ENCODE data around the gene OMG.

Gene OMG

GRCh38 chr17:31272803-31273202 is 24.2 kb downstream of the OMG start:
- Histone ChIP-seq H3K79me2 (ENCODE audit: insufficient read depth, low read length) (no peaks in the 10 kb centered on the region), H3K9me2 (ENCODE audit: low read depth, low read length) (no peaks in the 10 kb centered on the region), H3K9ac (ENCODE audit: low read length) (no peak overlapping the region), H3F3A (ENCODE audit: insufficient read depth, low read length) (no peaks in the 10 kb centered on the region), H3K4me3 (ENCODE audit: low read depth, low read length, poor library complexity, severe bottlenecking) (no peak overlapping the region), H2AFZ (ENCODE audit: low read length) (no peak overlapping the region), H4K20me1 (ENCODE audit: insufficient read depth, low read length) (no peaks in the 10 kb centered on the region), H3K36me3 (ENCODE audit: insufficient read depth, low read length) (0 out of 2 replicates have a peak, but pooled peaks cover 3% of the 10 kb centered on the region), H3K27me3 (ENCODE audit: insufficient read depth, low read length) (no peaks in the 10 kb centered on the region), H3K9me3 (ENCODE audit: low read length) (no peaks in the 10 kb centered on the region), H3K4me2 (ENCODE audit: low read length) (no peak overlapping the region), H3K27ac (ENCODE audit: low read depth, low read length, poor library complexity, severe bottlenecking) (no peak overlapping the region), H3K4me1 (ENCODE audit: insufficient read depth, low read length, severe bottlenecking) (no peaks in the 10 kb centered on the region)
- TF ChIP-seq EZH2 (IDR thresholded peaks at IDR 0.05; ENCODE audit: borderline replicate concordance, low read length) (no peak), CTCF (IDR thresholded peaks at IDR 0.05; ENCODE audit: low read length) (no peak)

- Histone ChIP-seq H3K27ac (ENCODE audit: low read depth, low read length, poor library complexity, severe bottlenecking) (no peak overlapping the region), H3F3A (ENCODE audit: insufficient read depth, low read length) (no peaks in the 10 kb centered on the region), H3K27me3 (ENCODE audit: insufficient read depth, low read length) (no peaks in the 10 kb centered on the region), H3K4me3 (ENCODE audit: low read depth, low read length, poor library complexity, severe bottlenecking) (no peak overlapping the region), H2AFZ (ENCODE audit: low read length) (no peak overlapping the region), H3K4me1 (ENCODE audit: insufficient read depth, low read length, severe bottlenecking) (no peaks in the 10 kb centered on the region), H3K79me2 (ENCODE audit: insufficient read depth, low read length) (no peaks in the 10 kb centered on the region), H4K20me1 (ENCODE audit: insufficient read depth, low read length) (no peaks in the 10 kb centered on the region), H3K36me3 (ENCODE audit: insufficient read depth, low read length) (0 out of 2 replicates have a peak, but pooled peaks cover 3% of the 10 kb centered on the region), H3K9me3 (ENCODE audit: low read length) (no peaks in the 10 kb centered on the region), H3K4me2 (ENCODE audit: low read length) (no peak overlapping the region), H3K9ac (ENCODE audit: low read length) (no peak overlapping the region), H3K9me2 (ENCODE audit: low read depth, low read length) (no peaks in the 10 kb centered on the region)
- TF ChIP-seq EZH2 (IDR thresholded peaks at IDR 0.05; ENCODE audit: borderline replicate concordance, low read length) (no peak), CTCF (IDR thresholded peaks at IDR 0.05; ENCODE audit: low read length) (no peak)
Observed at GRCh38 chr17:31272236-31272635, 24.8 kb downstream of the OMG start.

GRCh38 chr17:31269578-31269983 is 27.5 kb downstream of the OMG start:
- no peaks in the 10 kb centered on the region for H3F3A ChIP-seq (ENCODE audit: insufficient read depth, low read length)
- no peaks in the 10 kb centered on the region for H3K27me3 ChIP-seq (ENCODE audit: insufficient read depth, low read length)
- H4K20me1 ChIP-seq (ENCODE audit: insufficient read depth, low read length) = no peaks in the 10 kb centered on the region
- H3K4me1 ChIP-seq (ENCODE audit: insufficient read depth, low read length, severe bottlenecking) = no peaks in the 10 kb centered on the region
- no peak overlapping the region for H3K9ac ChIP-seq (ENCODE audit: low read length)
- H3K9me3 ChIP-seq (ENCODE audit: low read length) = no peaks in the 10 kb centered on the region
- H3K36me3 ChIP-seq (ENCODE audit: insufficient read depth, low read length) = 0 out of 2 replicates have a peak, but pooled peaks cover 3% of the 10 kb centered on the region
- no peaks in the 10 kb centered on the region for H3K9me2 ChIP-seq (ENCODE audit: low read depth, low read length)
- H2AFZ ChIP-seq (ENCODE audit: low read length) = no peak overlapping the region
- no peak overlapping the region for H3K4me3 ChIP-seq (ENCODE audit: low read depth, low read length, poor library complexity, severe bottlenecking)
- no peak overlapping the region for H3K4me2 ChIP-seq (ENCODE audit: low read length)
- no peak overlapping the region for H3K27ac ChIP-seq (ENCODE audit: low read depth, low read length, poor library complexity, severe bottlenecking)
- H3K79me2 ChIP-seq (ENCODE audit: insufficient read depth, low read length) = no peaks in the 10 kb centered on the region
- TF ChIP-seq EZH2 (IDR thresholded peaks at IDR 0.05; ENCODE audit: borderline replicate concordance, low read length) (no peak), CTCF (IDR thresholded peaks at IDR 0.05; ENCODE audit: low read length) (no peak)

Data from OCI-LY1 (cell line).